Stimulated activated CD4-positive, alpha-beta T cell treated with anti-CD3 and anti-CD28 coated beads, Interleukin-12 subunit alpha, Interleukin-12 subunit beta, amount 100 ng/mL, for 4 hours (primary cell): ENCODE data around the gene EEF1G.
"Not testable (repeated sequence)": the region's sequence is repeated elsewhere in the genome, so short reads cannot be mapped to it uniquely, and the experiment has no call there.

ENCODE experiments used
- DNase-seq: peaks from one replicate; pipeline ENCODE4 v3.0.0-alpha.2; 2020

EEF1G gene, protein sequence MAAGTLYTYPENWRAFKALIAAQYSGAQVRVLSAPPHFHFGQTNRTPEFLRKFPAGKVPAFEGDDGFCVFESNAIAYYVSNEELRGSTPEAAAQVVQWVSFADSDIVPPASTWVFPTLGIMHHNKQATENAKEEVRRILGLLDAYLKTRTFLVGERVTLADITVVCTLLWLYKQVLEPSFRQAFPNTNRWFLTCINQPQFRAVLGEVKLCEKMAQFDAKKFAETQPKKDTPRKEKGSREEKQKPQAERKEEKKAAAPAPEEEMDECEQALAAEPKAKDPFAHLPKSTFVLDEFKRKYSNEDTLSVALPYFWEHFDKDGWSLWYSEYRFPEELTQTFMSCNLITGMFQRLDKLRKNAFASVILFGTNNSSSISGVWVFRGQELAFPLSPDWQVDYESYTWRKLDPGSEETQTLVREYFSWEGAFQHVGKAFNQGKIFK

DNA sequence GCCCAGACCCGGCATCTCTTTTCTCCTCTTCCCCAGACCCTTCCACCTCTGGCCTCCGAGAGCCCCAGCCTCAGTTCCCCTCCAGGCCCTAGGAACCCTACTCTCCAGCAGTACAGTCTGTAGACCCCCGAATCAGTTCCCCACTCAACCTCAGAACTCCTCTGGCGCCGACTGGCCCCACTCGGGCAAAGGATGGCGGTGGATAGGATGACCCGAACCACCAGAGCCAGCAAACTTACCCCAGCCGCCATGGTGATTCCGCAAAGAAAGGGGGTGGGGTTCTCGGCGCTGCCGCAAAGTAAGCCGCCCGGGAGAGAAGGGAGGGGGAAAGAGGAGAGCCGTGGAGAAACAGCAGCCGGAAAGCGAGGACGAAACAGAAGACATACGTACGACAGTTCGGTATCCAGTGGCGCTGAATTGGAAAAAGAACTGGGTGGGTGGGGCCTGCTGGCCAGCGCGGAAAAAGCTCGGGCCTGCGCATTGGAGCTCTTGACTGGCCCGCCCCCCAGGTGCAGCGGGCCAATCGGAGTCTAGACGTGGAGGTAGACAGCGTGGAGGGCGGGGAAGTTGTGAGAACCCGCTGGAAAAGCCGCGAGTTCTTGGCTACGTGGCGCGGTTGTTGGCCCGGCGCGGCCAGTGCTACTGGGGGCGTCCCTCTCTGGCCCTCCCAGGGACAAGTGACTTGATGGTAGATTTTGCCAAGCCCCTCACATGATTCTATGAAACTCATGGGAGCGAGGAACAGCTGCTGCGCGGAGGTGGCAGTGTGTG, at the start of gene EEF1G:
TSS of gene EEF1G (minus strand) at position 300 of the 771 bp plus-strand sequence. CDS start at position 251, 49 bp downstream.
- peak; percentile 93 for DNase-seq

DNA sequence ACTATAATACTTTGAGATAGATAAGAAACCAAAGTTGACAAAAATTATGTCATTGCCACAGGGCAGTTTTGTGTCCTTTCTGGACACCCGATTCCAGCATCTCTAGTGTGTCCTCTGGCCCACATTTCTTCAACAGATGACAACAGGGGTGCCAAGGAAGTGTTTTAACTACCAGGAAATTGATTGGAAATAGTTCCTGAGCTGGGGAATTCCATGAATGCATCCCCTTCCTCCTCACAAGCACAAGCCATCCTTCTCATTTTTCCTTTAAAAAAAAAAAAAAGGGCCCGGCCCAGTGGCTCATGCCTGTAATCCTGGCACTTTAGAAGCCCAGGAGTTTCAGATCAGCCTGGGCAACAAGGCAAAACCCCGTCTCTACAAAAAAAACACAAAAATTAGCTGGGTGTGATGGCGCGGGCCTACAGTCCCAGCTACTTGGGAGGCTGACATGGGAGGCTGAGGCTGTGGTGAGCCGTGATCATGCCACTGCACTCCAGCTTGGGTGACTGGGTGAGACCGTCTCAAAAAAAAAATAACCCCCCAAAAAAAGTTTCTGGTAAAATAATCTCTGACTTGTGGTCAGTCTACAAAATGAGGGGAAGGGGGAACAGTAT, 48.9 kb upstream of the EEF1G start:
- DNase-seq = no peak

DNA sequence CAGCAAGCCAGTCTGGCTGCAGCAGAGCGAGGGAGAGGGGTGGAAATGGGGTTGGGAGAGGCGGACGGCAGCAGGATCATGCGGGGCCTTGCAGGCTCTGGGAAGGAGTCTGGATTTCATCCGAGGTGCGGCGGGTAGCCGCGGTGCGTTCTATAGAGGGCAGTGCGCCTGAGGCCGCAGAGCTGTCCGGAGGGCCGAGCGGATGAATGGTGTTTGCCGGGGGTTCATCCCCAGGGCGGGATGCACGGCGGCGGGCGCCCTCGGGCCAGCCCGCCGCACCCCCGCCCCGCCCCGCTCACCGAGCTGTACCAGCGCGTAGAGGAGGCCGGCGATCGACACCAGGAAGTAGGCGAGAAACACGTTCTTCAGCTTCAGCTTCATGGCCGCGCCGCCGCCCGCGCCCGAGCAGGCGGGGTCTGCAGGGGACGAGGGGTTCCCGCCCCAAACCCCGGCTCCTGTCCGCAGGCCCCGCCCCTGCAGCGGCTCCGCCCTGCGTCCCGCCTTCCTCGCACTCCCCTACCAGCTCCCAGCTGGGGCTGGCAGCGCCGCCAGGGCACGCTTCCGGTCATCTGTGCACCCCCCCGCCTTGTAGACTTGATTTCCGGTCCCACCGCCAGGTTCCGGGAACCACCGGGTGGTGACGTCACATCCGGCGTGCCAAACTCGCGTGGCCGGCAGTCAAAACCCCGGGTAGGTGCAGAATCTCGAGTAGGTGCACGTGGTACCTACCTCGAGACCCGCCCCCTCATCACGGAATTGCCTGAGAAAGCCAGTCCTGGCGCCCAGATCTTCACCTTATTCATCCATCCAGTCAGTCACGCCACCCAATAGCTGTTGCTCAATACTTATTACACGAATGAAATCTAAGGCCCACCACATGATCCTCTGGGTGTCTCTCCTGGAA, 48.1 kb upstream of the EEF1G start, which contains the start of gene B3GAT3:
TSS of gene B3GAT3 (minus strand) at position 420 of the 904 bp plus-strand sequence. CDS start at position 381, 39 bp downstream.
- DNase-seq = peak; percentile 94

DNA sequence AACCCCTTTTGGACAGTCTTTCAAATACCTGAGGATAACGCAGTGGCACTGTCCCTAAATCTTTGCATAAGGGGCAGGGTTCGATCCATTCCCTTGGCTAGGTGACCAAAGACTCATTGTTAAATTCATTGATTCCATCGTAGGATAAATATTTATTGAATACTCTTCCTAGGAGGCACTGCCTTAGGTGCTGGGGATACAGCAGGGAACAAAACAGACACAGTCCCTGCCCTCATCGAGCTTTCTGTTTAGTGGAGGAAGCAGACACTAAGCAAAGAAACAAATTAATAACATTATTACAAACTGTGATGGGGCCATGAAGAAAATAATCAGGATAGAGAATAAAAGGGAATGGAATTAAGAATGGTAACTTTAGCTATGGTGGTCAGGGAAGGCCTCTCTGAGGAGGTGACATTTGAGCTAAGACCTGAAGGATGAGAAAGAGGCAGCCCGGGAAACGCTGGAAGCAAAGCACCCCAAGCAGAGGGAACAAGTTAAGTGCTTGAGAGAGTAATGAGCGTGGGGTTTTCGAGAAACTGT, 47.4 kb upstream of the EEF1G start:
- no peak for DNase-seq

DNA sequence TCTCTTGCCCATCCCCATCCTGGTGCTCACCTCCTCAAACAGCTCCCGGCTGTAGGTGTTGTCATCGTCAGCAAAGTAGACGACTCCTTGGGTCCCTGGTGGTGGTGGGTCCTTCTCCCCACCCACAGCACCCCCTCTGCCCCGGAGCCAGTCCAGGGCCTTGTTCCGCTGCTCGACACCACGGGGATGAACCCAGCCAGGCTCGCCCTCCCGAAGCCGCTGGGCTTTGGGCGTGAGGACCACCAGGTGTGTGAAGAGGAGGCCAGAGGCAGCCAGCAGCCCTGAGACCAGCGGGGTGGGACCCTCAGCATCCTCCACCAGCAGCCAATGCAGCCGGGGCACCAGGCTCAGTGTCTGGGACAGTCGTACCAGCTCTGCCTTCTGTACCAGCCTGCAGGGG, 43.3 kb upstream of the EEF1G start:
- not testable (repeated sequence) for DNase-seq

DNA sequence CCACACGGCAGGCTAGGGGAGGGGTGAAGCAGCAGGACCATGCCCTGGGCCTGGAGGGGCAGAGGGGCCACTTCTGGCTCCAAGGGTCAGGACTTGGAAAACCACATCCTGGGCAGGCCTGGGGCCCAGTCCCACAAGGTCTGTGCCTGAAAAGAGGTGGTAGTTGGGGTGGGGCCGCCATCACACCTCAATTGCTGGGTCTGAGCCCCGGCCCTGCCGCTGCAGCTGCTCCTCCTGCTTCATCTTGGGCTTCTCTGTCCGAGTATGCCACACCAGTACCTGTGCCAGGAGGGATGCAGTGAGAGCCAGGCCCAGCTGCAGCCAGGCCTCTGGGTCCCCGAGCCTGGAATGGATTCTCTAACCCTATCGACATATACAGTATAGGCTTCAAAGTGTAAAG, 41.8 kb upstream of the EEF1G start:
- no peak for DNase-seq

DNA sequence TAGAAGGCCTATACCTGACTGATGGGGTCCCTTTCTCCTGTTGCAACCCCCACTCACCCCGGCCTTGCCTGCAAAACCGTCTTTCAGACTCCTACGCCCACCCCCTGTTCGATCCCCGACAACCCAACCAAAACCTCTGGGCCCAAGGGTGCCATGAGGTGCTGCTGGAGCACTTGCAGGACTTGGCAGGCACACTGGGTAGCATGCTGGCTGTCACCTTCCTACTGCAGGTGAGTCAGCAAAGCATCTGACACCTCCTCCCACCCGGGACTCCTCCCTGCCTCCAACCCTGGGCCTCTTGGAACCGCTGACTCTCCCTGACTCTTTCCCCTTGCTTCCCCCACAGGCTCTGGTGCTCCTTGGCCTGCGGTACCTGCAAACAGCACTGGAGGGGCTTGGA, 40.6 kb upstream of the EEF1G start:
- peak; percentile 56 for DNase-seq

DNA sequence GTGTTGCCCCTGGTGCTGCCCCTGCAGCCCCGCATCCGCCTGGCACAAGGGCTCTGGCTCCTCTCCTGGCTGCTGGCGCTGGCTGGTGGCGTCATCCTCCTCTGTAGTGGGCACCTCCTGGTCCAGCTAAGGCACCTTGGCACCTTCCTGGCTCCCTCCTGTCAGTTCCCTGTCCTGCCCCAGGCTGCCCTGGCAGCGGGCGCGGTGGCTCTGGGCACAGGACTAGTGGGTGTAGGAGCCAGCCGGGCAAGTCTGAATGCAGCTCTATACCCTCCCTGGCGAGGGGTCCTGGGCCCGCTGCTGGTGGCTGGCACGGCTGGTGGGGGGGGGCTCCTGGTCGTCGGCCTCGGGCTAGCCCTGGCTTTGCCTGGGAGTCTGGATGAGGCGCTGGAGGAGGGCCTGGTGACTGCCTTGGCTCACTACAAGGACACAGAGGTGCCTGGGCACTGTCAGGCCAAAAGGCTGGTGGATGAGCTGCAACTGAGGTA, 39.6 kb upstream of the EEF1G start:
- DNase-seq = no peak

DNA sequence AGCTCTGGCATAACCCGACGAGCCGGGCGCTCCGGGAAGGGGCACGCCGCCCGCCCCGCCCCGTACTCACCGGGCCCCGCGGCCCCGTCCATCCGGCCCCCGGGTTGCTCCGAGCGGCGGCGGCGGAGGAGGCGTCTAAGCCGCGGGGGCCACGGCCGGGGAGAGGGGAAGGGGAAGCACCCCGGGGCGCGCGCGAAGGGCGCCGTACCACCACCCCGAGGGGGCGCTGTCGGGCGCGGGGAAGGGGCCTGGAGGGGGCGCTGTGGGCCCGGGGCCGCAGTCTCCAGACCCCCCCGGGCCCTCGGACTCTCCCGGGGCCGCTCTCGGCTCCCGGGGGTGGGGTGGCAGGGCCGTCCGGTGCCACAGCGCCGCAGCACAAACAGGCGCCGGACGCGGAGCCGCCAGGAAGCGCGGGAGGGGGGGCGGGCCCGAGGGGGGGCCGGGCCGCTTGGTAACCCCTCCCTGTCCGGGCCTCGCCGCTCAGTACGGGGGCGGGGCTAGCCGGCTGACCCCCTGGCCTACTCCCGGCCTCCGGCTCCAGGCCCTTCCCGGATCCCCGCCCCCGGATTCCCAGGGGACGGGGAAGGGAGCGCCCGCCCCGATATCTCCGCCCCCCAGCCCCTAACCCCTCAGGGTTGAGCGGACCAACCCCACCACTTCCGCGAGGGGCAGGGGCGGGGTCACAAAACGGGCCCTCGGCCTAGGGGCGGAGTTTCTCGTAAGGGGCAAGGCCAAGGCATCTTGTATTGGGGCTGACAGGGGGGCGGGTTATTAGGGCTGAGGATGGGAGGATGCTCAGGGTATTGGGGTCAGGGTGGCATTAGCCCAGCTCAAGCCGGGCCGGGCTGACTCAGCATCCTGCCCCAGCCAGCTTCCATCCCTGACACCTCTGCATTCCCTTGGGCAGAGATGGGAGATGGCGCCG, 38.9 kb upstream of the EEF1G start, which contains the start of the genes EML3 and ROM1:
TSS of gene EML3 (minus strand) at position 410 of the 925 bp plus-strand sequence. CDS start at position 92, 318 bp downstream.
TSS of gene ROM1 (plus strand) at position 892 of the 925 bp plus-strand sequence. CDS start at position 917, 25 bp downstream.
- DNase-seq = peak; percentile 85

DNA sequence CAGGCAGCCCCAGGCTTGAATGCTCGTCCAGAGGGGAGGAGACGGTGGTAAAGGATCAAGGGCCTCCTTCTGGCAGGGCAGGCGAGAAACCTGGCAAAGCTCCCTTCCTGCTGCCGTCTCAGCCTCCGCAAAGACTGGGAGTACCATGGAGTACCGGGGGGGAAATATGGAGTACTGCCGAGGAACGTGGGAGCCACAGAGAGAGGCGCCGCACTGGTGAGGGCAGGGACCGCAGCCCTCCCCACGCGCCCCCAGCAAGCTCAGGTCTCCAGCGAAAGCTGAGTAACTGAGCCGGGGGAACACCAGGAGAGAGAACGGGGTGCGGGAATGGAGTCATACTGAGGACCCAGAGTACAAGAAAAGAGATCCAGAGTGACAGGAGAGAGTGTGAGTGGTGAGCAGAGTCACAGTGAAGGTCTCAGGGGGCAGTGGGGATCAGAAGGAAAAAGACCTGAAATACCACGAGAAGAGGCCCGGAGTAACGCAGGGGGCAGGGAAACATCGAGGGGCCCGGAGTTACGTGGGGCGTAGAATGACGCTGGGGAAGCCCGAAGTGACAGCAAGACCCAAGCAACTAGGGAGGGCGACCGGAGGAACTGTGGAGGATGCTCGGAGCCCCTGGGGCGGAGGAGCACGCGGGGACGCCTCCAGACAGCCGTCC, 38.1 kb upstream of the EEF1G start:
- peak; percentile 52 for DNase-seq

DNA sequence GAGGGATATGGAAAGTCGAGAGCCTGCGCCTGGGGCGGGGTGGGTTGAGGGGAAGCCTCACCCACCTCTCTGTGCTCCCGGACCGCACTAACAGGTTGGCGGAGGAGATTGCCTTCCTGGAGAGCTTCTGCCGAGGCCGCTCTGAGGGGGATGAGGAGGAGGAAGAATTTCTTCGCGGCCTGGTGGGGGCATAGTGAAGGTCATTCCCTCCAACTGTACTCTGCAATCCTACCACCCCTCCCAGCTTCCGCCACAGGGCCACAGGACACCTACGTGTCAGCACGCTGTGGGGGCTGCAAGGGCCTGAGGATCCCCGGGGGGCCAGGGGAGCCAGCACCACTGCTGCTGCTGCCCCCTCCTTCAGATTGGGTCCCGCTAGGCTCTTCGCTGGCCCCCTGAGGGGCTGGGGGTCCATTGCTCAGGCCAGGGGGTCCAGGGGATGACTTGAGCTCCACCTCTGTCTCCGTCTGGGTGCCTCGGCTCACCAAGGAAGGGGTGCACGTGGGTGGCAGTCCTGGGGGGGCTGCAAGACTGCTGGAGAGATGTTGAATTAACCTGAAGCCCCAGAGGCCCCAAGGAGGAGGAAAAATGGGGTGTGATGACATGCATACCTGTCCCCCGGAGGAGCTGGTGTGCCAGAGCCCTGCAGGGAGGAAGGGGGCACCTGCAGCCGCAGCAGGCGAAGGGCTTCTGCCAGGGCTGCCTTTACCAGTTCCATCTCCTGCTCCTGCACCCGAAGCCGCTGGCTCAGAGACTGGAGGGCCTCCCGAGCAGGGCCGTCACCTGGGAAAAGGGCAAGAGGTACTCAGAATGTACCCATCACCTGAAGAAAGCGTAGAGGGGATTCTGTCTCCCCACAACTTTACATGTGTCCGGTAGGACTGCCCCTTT, 37.4 kb upstream of the EEF1G start:
- no peak for DNase-seq

DNA sequence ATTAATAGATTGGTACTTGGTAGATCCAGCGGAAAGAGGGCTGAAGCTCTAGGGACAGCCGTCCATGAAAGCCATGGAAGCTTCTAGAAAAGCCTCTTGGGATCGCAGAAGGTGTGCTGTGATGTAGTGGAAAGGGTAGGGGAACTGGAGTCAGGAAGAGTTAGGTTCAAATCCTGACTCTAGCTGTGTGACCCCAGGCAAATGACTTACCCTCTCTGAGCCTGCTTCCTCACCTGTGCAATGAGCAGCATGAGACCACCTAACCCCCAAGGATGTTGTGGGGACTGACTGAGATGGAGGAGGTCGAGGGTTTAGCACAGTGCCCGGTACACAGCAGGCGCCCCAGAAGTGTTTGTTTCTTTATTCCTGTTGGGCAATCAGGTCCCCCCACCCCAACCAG, 36.7 kb upstream of the EEF1G start:
- no peak for DNase-seq

DNA sequence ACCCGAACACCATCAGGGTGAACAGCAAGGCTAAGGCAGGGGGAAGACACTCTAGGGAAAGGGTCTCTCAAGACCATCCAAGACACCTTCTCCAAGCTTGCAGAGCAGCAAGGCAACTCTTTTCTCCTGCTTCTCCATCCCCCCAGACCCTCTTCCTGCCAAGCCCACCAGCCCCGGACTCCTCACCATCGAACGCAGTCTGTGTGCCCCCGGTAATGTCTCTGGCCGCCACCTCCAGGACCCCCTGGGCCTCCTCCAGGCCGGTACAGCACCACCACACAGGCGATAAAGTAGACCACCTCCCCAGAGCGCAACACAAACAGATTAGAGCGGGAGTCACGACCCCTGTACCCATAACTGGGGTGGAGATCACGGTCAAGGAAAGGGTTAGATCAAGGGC, 35.1 kb upstream of the EEF1G start:
- no peak for DNase-seq

DNA sequence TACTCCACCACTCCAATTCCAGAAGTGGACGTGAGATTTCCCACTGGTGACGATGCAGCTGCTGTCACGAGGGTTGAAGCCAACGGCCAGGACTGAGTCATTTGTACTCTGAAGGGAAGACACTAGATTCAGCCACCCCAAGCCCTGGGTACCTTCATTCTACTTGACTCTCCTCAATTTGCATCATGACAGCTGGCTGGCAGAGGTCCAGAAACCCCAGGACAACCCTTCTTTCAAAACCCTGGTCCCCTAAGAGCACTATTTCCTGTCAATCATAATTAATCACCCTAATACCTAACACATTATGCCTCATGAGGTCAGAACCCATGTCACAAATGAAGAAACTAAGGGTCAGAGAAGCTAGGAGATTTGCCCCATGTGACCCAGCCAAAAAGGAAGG, 34.0 kb upstream of the EEF1G start:
- DNase-seq = no peak

DNA sequence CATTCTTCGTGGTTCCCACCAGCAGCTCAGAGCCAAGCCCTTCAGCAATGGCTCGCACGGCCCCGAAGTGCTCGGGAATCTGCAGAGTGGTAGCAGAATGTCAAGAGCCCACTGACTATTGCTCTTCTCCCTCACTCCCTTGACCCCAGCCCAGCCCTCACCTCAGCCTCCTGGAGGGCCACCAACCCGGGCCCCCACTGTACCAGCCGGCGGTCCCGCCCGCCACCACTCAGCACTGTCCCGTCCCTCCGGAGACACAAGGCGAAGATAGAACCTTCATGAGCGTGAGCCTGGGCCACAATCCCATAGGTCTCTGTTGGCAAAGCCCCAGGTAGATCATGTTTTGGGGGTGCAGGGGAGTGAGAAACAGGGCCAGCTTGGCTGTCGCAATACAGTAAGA, 32.2 kb upstream of the EEF1G start:
- DNase-seq = no peak

DNA sequence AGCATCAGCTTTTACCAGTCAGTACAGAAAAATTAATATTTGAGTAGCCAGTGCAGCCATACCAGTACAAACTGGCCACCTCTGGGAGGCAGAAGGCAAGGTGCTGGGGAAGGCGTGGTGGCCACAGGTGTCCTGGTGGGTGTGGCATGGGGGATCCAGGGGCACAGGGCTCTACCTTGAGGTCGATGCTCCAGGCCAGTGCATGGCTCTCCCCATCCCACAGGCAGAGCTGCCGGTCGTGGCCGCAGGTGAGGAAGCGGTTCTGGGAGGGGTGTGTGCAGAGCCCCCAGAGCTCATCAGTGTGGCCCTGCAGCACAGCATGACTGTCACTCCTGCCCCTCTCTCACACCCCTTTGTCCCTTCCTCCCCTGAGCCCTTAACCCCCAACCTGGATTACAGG, 31.8 kb upstream of the EEF1G start:
- DNase-seq = no peak

DNA sequence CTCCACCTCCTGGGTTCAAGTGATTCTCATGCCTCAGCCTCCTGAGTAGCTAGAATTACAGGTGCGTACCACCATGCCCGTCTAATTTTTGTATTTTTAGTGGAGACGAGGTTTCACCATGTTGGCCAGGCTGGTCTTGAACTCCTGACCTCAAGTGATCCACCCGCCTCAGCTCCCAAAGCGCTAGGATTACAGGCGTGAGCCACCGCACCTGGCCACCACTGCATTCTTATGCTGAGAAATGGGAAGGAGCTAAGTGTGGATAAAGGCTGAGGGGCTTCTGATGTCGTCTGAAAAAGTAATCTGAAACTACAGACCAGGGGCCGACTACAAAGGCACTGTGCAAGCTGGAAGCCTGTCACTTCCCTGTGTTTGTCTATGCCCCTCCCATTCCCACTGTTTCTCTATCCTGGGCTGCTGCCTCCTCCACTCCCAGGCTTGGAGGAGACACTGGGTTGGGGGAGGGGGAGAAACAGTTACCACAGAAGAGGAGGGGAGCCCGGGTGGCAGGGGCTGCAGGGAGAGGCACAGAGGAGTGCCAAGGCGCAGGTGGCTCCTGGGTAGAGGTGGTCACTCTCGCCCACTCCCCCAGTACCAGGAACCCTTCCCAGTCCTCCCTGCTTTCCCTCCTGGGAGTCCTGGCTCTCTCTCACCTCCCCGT, 30.9 kb upstream of the EEF1G start:
- no peak for DNase-seq

DNA sequence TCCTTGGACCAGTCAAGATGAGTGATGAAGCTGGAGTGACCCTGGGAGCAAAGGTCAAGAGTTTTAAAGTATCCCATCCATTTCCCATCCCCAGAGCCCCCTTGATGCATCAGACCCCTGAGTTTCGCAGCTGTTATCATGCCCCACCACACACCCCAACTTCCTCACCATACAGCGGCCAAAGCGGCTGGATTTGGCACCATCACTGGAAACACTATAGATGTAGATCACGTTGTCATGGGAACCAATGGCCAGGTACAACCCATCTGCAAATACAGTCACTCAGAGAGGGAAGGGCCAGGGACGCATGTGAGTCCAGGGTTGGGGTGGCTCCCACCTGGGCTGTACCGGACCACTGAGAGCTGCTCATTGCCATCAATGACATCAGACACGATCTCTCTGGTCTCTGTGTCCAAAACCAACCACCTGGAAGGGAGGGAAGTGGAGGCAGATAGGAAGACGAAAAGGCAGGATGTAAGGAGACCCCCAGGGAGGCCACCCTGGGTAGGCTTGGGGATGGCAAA, 30.1 kb upstream of the EEF1G start:
- DNase-seq = no peak
